SK-N-SH (cell line): ENCODE results near the gene COL15A1. TPM values are rescaled to one million over a fixed set of nuclear protein-coding genes. Genes with fewer than 3 reads are reported as not detected.

Source experiments
- CTCF ChIA-PET: fragments of 300-600, 350-600 bp; formaldehyde crosslinking; extraction: SDS; loops from one replicate; lab custom pipeline; 2021; lab: Yijun Ruan, JAX
- POLR2A ChIA-PET: fragments of 350-600 bp; sonication (Branson Sonifier 250); formaldehyde crosslinking; extraction: SDS; loops from one replicate; lab custom pipeline; 2020; ENCODE audit warnings: antibody characterized with exemption, inconsistent platforms; lab: Yijun Ruan, JAX
- DNase-seq: peaks from one replicate; pipeline ENCODE4 v3.0.0; 2012
- H2AFZ ChIP-seq: fragments of 200-600 bp; sonication (generic); 2 replicates; pipeline ENCODE4 v1.8.1; 2016; ENCODE audit warnings: antibody characterized with exemption, mild to moderate bottlenecking, low read depth
- H3F3A ChIP-seq: fragments of 200-600 bp; sonication (generic); replicated peaks from 2 replicates; pipeline ENCODE3; 2016; ENCODE audit warnings: antibody characterized with exemption, mild to moderate bottlenecking; ENCODE audit not compliant: insufficient read depth
- H3K27ac ChIP-seq, 2 experiments: fragments of 200-500 bp in 1 of 2; fragments of 200-600 bp in 1 of 2; sonication (Bioruptor generic) in 1 of 2; sonication (generic), shearing (Covaris generic) in 1 of 2; 2 replicates each; pipeline versions ENCODE4 v1.5.1 to v1.6.1; 2014 to 2016; ENCODE audit warnings: low read depth in 2 of 2, inconsistent platforms in 1 of 2, low read length in 1 of 2, mild to moderate bottlenecking in 1 of 2, mixed read lengths in 1 of 2
- H3K27me3 ChIP-seq: fragments of 200-600 bp; sonication (generic), shearing (Covaris generic); 2 replicates; pipeline ENCODE4 v1.6.1; 2016; ENCODE audit warnings: mixed run types; ENCODE audit not compliant: insufficient read depth
- H3K36me3 ChIP-seq, 2 experiments: fragments of 200-500 bp in 1 of 2; fragments of 200-600 bp in 1 of 2; sonication (Bioruptor generic) in 1 of 2; sonication (generic) in 1 of 2; replicated peaks in 1 of 2; 2 replicates each; pipeline versions ENCODE3 to v1.5.1; 2014 to 2016; ENCODE audit warnings: low read length in 1 of 2, mild to moderate bottlenecking in 1 of 2; ENCODE audit not compliant: insufficient read depth in 2 of 2, control insufficient read depth in 1 of 2
- H3K4me1 ChIP-seq, 2 experiments: fragments of 200-500 bp in 1 of 2; fragments of 200-600 bp in 1 of 2; sonication (Bioruptor generic) in 1 of 2; sonication (generic), shearing (Covaris generic) in 1 of 2; 2 replicates each; pipeline versions ENCODE4 v1.5.1 to v1.6.1; 2014 to 2016; ENCODE audit warnings: low read depth in 1 of 2, low read length in 1 of 2, mixed run types in 1 of 2; ENCODE audit not compliant: insufficient read depth in 2 of 2, control insufficient read depth in 1 of 2
- H3K4me2 ChIP-seq: fragments of 200-600 bp; sonication (generic), shearing (Covaris generic); 2 replicates; pipeline ENCODE4 v1.6.1; 2017; ENCODE audit warnings: mixed run types
- H3K4me3 ChIP-seq, 2 experiments: fragments of 200-500 bp in 1 of 2; fragments of 200-600 bp in 1 of 2; sonication (Bioruptor generic) in 1 of 2; sonication (generic), shearing (Covaris generic) in 1 of 2; 2 replicates each; pipeline versions ENCODE4 v1.5.1 to v1.8.1; 2014 to 2016; ENCODE audit warnings: low read depth in 2 of 2, inconsistent platforms in 1 of 2, low read length in 1 of 2, mild to moderate bottlenecking in 1 of 2, mixed read lengths in 1 of 2, moderate library complexity in 1 of 2
- H3K79me2 ChIP-seq: fragments of 200-600 bp; sonication (generic); 2 replicates; pipeline ENCODE4 v1.8.1; 2017; ENCODE audit warnings: mild to moderate bottlenecking; ENCODE audit not compliant: insufficient read depth
- H3K9ac ChIP-seq: fragments of 200-600 bp; sonication (generic); 2 replicates; pipeline ENCODE4 v1.6.1; 2017; ENCODE audit warnings: mixed run types
- H3K9me2 ChIP-seq: fragments of 200-600 bp; sonication (generic); 2 replicates; pipeline ENCODE4 v1.6.1; 2017; ENCODE audit warnings: mixed run types
- H3K9me3 ChIP-seq: fragments of 200-600 bp; sonication (generic); 2 replicates; pipeline ENCODE4 v1.6.1; 2017; ENCODE audit warnings: mixed run types, mild to moderate bottlenecking, moderate library complexity
- H4K20me1 ChIP-seq: fragments of 200-600 bp; sonication (generic); 2 replicates; pipeline ENCODE4 v1.6.1; 2017; ENCODE audit warnings: mild to moderate bottlenecking, mixed run types; ENCODE audit not compliant: insufficient read depth
- CHD2 ChIP-seq: fragments of 150-350 bp; IDR thresholded peaks from 2 replicates; pipeline ENCODE4 v1.6.1; 2018; ENCODE audit warnings: low read length; ENCODE audit not compliant: partially characterized antibody
- CTCF ChIP-seq: fragments of 200-600 bp; sonication (generic); IDR thresholded peaks from 2 replicates; pipeline ENCODE4 v1.6.1; 2017; ENCODE audit warnings: antibody characterized with exemption, mild to moderate bottlenecking, moderate library complexity
- EP300 ChIP-seq, 2 experiments: IDR thresholded peaks; 2 replicates each; pipeline versions ENCODE4 v1.4.0 to v1.6.1; 2012; ENCODE audit warnings: borderline replicate concordance in 1 of 2, low read depth in 1 of 2, low read length in 1 of 2
- FOSL2 ChIP-seq: IDR thresholded peaks from 2 replicates; pipeline ENCODE4 v1.4.0; 2012; ENCODE audit warnings: low read depth, mild to moderate bottlenecking, moderate library complexity, borderline replicate concordance
- FOXJ3 ChIP-seq: sonication (generic); formaldehyde crosslinking; IDR thresholded peaks from 2 replicates; pipeline ENCODE4 v1.5.1; 2020; ENCODE audit warnings: mild to moderate bottlenecking, missing genetic modification reagents
- FOXM1 ChIP-seq: IDR thresholded peaks from 2 replicates; pipeline ENCODE4 v1.4.0; 2012; ENCODE audit warnings: low read depth, mild to moderate bottlenecking
- GATA2 ChIP-seq: sonication (generic); formaldehyde crosslinking; IDR thresholded peaks from 2 replicates; pipeline ENCODE4 v1.5.0; 2020; ENCODE audit warnings: mild to moderate bottlenecking, missing genetic modification reagents
- JUND ChIP-seq: IDR thresholded peaks from 2 replicates; pipeline ENCODE4 v1.4.0; 2012
- MEF2A ChIP-seq: IDR thresholded peaks from 2 replicates; pipeline ENCODE4 v1.4.0; 2012; ENCODE audit warnings: low read depth, borderline replicate concordance
- MXI1 ChIP-seq: IDR thresholded peaks from 2 replicates; pipeline ENCODE4 v1.6.1; 2012; ENCODE audit warnings: mild to moderate bottlenecking, low read depth, low read length, improper control_type of control experiment
- NFIC ChIP-seq: IDR thresholded peaks from 2 replicates; pipeline ENCODE4 v1.4.0; 2012; ENCODE audit warnings: borderline replicate concordance
- NRF1 ChIP-seq: IDR thresholded peaks from 2 replicates; pipeline ENCODE4 v1.6.1; 2012; ENCODE audit warnings: low read depth, mild to moderate bottlenecking, low read length
- RAD21 ChIP-seq: IDR thresholded peaks from 2 replicates; pipeline ENCODE4 v1.6.1; 2012; ENCODE audit warnings: mild to moderate bottlenecking, low read length
- REST ChIP-seq: IDR thresholded peaks from 2 replicates; pipeline ENCODE4 v1.6.1; 2012; ENCODE audit warnings: mild to moderate bottlenecking, low read depth, low read length, moderate library complexity
- RXRA ChIP-seq: IDR thresholded peaks from 2 replicates; pipeline ENCODE4 v1.4.0; 2012; ENCODE audit warnings: low read depth, mild to moderate bottlenecking, borderline replicate concordance
- TEAD4 ChIP-seq: IDR thresholded peaks from 2 replicates; pipeline ENCODE4 v1.4.0; 2012; ENCODE audit warnings: mild to moderate bottlenecking, borderline replicate concordance; ENCODE audit not compliant: insufficient read depth
- YY1 ChIP-seq: IDR thresholded peaks from 2 replicates; pipeline ENCODE4 v1.4.0; 2012; ENCODE audit warnings: low read depth, mild to moderate bottlenecking
- ZBTB33 ChIP-seq: IDR thresholded peaks from 2 replicates; pipeline ENCODE4 v1.4.0; 2012; ENCODE audit warnings: low read depth, borderline replicate concordance
- WGBS: methylation state at CpG from one replicate; pipeline ENCODE4 v1.1.6; 2017; ENCODE audit warnings: low lambda C conversion rate; 5-methylcytosine and 5-hydroxymethylcytosine counted together
- polyA plus RNA-seq, 3 experiments: library from polyadenylated mRNA; depleted of rRNA; stranded (reverse); fragments of >200 nt; gene quantifications; 2 replicates each; pipeline ENCODE4 v1.2.3, GENCODE V29; 2012

COL15A1 gene
- polyA plus RNA-seq, 1 of the 3 experiments (the other 2 are of a cell fraction), result 0.84 TPM

GRCh38 chr9:99056186-99056585 is 112.5 kb downstream of the COL15A1 start:
- Histone ChIP-seq H3K4me3 (no peak overlapping the region), H4K20me1 (no peaks in the 10 kb centered on the region), H3K27ac (0 out of 4 replicates have a peak overlapping the region, but pooled peaks of 1 of the 2 experiments have one; percentile 32), H3K9me3 (no peaks in the 10 kb centered on the region), H3F3A (no peaks in the 10 kb centered on the region), H3K9me2 (no peaks in the 10 kb centered on the region), H2AFZ (no peak overlapping the region), H3K4me2 (no peak overlapping the region), H3K36me3 (no peaks in the 10 kb centered on the region), H3K9ac (no peak overlapping the region), H3K27me3 (no peaks in the 10 kb centered on the region), H3K79me2 (no peaks in the 10 kb centered on the region), H3K4me1 (0 out of 4 replicates have a peak, but pooled peaks cover 0 to 4% of the 10 kb centered on the region in 2 experiments)
- 68% methylated on average over 6 of the region's 6 CpGs for WGBS
- no peak for DNase-seq
- CTCF ChIA-PET, result no interaction called here
- POLR2A ChIA-PET, result no interaction called here
- TF ChIP-seq YY1 (no peak), CTCF (no peak), EP300 (IDR thresholded peaks at IDR 0.05; ENCODE audit: borderline replicate concordance in 1 of 2, low read depth in 1 of 2, low read length in 1 of 2) (no peak), NRF1 (no peak), RAD21 (no peak), RXRA (no peak), REST (no peak), ZBTB33 (no peak), JUND (no peak), FOXM1 (no peak), GATA2 (CRISPR knock-in tag) (no peak), MEF2A (no peak), NFIC (no peak), TEAD4 (no peak), FOSL2 (no peak), MXI1 (no peak), CHD2 (no peak), FOXJ3 (no peak)
